SK-N-MC (cell line): ENCODE data around the gene ARID1B.
"Not testable (repeated sequence)": the region's sequence is repeated elsewhere in the genome, so short reads cannot be mapped to it uniquely, and the experiment has no call there.

Experiments used
- EZH2 ChIP-seq: fragments of 200-600 bp; sonication (generic); IDR thresholded peaks from one replicate; pipeline ENCODE4 v1.6.1; 2017; ENCODE audit warnings: antibody characterized with exemption
- POLR2AphosphoS5 ChIP-seq: IDR thresholded peaks from 2 replicates; pipeline ENCODE4 v1.6.1; 2012; ENCODE audit warnings: mild to moderate bottlenecking, low read depth, low read length, borderline replicate concordance

DNA sequence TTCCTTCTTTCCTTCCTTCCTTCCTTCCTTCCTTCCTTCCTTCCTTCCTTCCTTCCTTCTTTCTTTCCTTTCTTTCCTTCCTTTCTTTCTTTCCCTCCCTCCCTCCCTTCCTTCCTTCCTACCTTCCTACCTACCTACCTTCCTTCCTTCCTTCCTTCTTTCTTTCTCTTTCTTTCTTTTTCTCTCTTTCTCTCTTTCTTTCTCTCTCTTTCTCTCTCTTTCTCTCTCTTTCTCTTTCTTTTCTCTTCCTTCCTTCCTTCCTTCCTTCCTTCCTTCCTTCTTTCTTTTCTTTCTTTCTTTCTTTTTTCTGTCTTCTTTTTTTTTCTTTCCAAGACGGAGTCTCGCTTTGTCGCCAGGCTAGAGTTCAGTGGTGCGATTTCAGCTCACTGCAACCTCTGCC, 262.5 kb downstream of the ARID1B start:
- TF ChIP-seq POLR2AphosphoS5, EZH2: not testable (repeated sequence)
